Frontal cortex (tissue), 4 donors: ENCODE data around the gene SORL1. TPM values are rescaled to one million over a fixed set of nuclear protein-coding genes. Genes with fewer than 3 reads are reported as not detected.
"Not testable (repeated sequence)": the region's sequence is repeated elsewhere in the genome, so short reads cannot be mapped to it uniquely, and the experiment has no call there.

Experiments
- DNase-seq, 2 donors: peaks; one replicate each; pipeline ENCODE4 v3.0.0; 2012; ENCODE audit warnings: low spot score in 2 of 2
- FAIRE-seq: peaks from 2 replicates; lab custom pipeline; 2012; peaks lifted over from hg19 to GRCh38; lab: Jason Lieb, UNC
- total RNA-seq: library from RNA; depleted of rRNA; stranded (reverse); fragments of >200 nt; gene quantifications from one replicate; pipeline ENCODE4 v1.2.3, GENCODE V29; 2014
- donor health status: control.
- donor health status: control.
- donor health status: control.

SORL1 gene
- total RNA-seq, 1 donor from 2014 or later = 42.8 TPM

DNA sequence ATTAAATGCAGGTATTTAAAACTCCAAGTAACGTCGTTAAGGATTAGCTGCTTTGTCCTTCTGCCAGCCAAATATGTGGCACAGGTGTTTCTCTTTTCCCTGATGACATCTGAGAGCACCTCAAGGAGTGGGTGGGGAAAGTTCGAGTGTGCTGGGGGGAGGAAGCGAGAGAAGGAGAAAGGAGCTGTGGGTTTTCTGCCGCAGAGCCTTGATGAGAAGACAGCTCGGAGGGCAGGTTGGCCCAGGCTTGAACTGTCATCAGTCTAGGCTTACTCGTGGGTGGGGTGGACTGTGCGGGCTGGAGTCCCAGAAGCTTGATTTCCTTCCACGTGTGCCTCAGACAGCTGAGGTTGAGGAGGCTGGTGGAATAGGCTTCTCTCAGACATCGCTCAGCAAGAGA, 15.9 kb downstream of the SORL1 start:
- FAIRE-seq = no peak
- no peak for DNase-seq

DNA sequence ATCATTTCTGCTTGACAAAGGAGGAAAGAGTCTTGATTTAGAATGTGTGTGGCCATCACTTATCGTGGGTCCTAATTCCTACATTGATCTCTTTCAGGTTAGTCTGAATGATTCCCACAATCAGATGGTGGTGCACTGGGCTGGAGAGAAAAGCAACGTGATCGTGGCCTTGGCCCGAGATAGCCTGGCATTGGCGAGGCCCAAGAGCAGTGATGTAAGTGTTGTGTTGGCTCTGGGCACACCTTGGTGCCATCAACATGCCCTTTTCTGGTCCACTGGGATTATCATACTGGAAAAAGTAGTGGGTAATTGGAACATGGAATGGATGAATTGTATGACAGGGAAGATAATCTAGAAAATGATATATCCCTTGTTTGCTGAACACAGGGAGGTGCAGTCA, 17.8 kb downstream of the SORL1 start:
- DNase-seq (no peak), FAIRE-seq (no peak)

GRCh38 chr11:121471167-121471566, 19.1 kb downstream of the SORL1 start:
- DNase-seq (no peak), FAIRE-seq (no peak)

DNA sequence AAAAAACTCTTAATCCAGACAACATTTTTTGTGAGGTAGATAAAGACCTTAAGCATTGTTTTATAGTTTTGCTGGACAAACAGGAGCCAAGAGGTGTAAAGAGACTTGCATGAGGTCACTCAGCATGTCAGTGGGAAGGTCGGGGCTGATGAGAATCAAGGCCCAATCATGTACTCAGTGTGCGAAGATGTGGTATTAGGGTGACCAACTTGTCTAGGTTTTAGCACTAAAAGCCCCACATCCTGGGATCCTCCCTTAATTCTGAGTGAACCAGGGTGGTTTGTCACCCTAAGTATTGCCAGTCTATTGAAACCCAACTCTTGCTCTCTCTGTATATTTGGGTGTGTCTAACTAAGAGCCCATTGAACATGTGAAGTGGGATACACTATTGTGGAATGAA, 20.2 kb downstream of the SORL1 start:
- FAIRE-seq = no peak
- no peak for DNase-seq

GRCh38 chr11:121473064-121473777, 21.1 kb downstream of the SORL1 start:
- FAIRE-seq = no peak

DNA sequence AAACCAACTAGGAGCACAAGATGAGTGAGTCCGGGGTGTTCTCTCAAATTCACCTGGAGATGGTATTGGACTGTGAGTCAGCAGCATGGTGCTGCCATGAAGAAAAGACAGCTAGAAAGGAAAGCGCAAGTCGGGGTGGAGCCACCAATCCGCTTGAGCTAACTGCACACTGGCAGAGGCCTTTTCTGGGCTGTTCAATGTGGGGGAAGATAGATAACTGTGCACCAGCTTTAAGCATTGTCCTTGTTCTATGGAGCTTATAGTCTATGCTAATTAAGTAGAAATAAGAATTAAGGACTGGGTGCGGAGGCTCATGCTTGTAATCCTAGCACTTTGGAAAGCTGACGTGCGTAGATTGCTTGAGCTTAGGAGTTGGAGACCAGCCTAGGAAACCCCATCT, 22.6 kb downstream of the SORL1 start:
- DNase-seq (no peak), FAIRE-seq (no peak)

More at GRCh38 chr11:121473064-121473777, 21.1 kb downstream of the SORL1 start:
- peak; percentile 49 to 54 for DNase-seq

- no peak for FAIRE-seq
Measured at GRCh38 chr11:121476379-121477032, 24.4 kb downstream of the SORL1 start.

DNA sequence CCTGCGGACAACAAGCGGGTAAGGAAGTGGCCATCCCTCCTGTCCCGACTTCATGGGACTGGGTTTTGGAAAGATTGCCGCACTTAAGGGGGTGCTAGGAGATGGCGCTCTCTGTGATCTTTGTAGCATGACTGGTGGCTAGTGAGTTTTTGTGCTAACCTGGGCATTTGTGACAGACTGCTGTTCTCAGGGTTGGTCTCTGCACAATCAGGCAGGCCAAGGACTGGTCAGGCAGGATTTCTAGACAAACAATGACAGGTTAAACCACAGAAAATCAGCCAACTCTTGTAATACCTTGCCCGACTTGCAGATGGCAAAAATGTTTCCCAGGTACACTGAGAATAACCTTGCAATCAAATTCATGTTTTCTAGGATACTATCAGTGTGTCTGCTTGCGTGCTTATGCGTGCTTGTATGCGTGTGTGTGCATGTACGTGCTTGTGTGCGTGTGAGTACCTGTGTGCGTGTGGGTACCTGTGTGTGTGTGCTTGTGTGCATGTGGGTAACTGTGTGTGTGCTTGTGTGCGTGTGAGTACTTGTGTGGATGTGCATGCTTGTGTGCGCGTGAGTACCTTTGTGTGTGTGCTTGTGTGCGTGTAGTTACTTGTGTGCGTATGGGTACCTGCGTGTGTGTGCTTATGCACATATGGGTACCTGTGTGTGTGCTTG, 26.2 kb downstream of the SORL1 start:
- no peak for FAIRE-seq
- DNase-seq = no peak

More at GRCh38 chr11:121476379-121477032, 24.4 kb downstream of the SORL1 start:
- no peak for DNase-seq

DNA sequence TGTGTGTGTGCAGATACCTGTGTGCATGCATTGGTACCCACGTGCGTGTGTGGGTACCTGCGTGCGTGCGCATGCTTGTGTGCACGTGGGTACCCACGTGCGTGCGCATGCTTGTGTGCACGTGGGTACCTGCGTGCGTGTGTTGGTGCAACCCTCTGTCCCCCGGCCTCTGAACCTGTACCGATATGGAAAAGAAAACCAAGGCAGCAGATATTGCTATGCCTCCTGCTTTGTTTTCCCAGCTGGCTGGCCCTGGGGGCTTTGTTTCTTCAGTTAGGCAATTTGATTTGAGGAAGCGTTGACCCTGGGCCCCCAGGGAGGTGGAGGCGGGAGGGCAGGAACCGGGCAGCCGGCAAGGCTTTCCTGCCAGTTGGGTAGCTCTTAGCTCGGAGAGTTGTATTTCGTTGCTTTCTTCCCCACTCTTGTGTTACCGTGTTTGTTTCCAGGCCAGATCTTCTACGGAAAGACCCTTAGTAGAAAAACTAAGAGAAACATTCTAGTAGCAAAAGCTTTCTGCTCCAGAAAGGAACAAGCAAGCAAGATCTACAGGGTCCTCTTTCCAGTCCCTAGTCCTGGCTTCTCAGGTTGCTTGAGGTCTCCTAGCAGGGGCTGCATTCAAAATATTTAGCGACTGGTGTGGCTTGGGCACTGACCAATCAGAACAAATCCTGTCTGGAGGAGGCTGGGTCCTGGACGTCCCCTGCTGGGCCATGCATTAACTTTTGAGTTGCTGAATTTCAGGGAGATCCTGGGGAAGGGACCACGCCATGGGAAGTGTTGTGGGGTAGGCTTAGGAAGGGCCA, 27.0 kb downstream of the SORL1 start:
- no peak for FAIRE-seq
- DNase-seq = no peak

GRCh38 chr11:121479698-121480238, 27.7 kb downstream of the SORL1 start:
- DNase-seq (no peak), FAIRE-seq (no peak)

DNA sequence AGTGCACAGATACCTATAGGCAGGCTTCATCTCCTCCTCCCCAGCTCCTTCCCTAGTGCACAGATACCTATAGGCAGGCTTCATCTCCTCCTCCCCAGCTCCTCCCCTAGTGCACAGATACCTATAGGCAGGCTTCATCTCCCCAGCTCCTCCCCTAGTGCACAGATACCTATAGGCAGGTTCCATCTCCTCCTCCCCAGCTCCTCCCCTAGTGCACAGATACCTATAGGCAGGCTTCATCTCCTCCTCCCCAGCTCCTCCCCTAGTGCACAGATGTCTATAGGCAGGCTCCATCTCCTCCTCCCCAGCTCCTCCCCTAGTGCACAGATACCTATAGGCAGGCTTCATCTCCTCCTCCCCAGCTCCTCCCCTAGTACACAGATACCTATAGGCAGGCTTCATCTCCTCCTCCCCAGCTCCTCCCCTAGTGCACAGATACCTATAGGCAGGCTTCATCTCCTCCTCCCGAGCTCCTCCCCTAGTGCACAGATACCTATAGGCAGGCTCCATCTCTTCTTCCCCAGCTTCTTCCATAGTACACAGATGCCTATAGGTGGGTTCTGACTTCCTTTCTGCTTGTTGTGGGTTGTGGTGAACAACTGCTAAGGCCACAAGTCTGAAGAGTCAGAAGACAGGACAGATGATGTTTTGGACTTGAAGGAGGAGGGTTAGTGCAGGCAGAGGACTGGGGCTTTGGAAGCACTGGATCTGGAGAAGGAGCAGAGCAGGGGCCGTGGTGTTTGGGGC, 29.5 kb downstream of the SORL1 start:
- not testable (repeated sequence) for DNase-seq, FAIRE-seq

DNA sequence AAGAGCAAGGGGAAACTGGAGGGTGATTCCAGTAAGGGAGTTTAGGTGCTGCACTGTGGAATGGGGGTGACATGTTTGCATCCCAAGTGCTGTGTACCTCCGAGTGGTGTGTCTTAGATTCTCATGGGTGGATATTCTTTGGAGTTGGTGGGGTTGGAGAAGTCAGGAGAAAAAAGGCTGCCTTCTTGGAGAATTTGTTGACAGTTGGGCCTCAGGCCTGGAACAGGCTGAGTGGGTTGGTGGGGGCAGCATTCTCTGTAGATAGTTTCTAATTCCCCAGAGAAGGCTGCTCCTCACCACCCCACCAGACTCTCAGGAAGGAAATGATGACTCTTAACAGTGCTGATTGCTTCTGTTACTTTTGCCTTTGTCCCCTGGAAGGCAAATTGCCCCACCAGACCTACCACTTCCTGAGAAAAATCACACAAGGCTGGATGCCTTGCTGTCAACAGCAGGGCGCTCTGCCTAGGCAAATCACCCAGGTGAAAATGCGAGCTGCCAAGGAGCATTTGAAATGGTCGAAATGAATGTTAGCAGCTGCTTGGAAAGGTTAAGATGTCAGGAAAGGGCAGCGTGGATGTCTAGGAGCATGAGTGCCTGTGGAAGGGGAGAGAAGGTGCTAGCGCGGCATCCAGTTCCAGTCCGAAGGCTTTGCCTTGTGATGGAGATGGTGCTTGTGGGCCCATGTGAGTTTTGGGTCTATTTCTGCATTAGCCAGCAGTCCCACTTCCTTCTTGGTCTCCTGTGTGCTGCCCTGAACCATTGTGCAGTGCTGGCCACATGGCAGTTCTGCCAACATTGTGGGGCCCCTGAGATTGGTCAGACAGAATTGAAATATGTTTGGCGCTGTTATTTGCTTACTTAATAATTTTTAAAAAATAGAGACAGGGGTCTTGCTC, 30.4 kb downstream of the SORL1 start:
- FAIRE-seq = no peak
- DNase-seq = no peak

DNA sequence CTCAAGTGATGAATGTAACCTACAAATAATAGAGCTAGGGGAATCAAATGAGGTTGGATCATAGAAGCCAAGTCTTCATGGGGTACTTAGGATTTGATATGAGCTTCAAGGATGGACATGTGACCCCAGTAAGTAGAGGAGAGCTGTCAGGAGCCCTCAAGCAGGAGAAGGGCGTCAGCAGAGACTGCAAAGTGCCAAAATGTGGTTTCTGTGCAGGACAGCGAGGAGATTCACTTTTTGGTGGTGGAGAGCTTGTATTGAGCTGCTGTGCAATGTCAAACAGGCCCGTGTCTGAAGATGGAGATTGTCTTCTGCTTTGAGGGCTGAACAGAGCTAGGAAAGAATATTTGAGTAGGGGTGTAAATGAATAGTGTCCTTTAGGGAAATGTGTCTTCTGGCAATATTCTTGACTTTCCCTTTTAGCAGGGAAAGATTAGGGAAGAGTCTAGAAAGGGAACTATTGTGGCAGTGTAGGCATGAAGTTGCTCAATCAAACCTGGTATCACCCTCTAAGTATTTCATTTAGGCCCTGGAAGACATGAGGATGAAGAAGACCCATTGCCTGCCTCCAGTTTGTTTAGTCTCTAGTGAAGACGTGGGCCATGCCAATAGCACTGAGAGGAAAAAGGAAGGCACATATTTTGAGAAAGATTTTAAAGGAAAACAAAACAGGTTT, 31.8 kb downstream of the SORL1 start:
- no peak for FAIRE-seq
- no peak for DNase-seq

GRCh38 chr11:121485216-121485615, 33.1 kb downstream of the SORL1 start:
- no peak for FAIRE-seq
- no peak for DNase-seq

DNA sequence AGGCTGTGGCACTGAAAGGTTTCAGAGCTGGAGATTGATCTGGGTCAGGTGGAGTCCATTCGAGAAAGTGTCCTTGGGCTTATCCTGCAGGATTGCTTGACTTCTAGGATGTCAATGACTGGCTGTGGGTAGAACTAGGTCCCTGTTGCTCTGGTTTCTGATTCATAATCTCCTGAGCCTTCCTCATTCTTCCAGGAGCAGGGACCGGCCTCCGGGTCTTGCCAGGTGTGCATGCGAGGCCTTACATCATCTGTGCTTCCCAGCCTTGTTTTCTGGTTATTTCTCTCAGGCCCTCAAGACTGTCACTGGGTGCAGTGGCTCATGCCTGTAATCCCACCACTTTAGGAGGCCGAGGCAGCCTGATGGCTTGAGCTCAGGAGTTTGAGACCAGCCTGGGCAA, 33.9 kb downstream of the SORL1 start:
- FAIRE-seq = no peak
- DNase-seq = no peak

GRCh38 chr11:121487191-121487590, 35.1 kb downstream of the SORL1 start:
- DNase-seq = no peak
- no peak for FAIRE-seq

DNA sequence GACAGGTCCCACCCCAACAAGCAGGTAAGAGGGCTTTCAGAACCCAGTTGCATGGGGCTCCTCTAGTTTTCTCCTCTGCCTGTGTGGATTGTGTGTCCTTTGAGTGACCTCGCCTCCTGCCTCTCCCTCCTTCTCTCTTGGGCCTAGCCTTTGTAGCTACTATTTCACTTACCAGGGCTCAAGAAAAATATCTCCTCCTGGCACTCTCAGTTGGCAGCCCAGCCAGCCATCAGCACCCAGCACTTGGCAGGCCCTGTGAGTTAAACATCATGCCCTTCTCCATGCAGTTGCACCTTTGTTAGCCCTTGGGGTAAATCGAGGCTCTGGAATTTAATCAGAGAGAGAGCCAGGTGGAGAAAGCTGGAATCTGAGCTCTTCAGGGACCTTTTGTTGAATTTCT, 36.1 kb downstream of the SORL1 start:
- no peak for FAIRE-seq
- no peak for DNase-seq

- no peak for FAIRE-seq
- DNase-seq = no peak
Measured at GRCh38 chr11:121488641-121489040, 36.5 kb downstream of the SORL1 start.
